Natural killer cell (primary cell): ENCODE data around the gene MDK. TPM values are rescaled to one million over a fixed set of nuclear protein-coding genes. Genes with fewer than 3 reads are reported as not detected.

Source experiments
- ATAC-seq, 3 donors: fragments of 150-1000 bp in 2 of 3; fragments of 200-7000 bp in 1 of 3; cut with Tn5 transposase; 1 replicate in 1 of 3; 2 replicates in 2 of 3; pipeline ENCODE4 v1.10.0; 2021; ENCODE audit warnings: mild to moderate bottlenecking in 2 of 3, moderate library complexity in 2 of 3
- DNase-seq, 2 donors: peaks; one replicate each; pipeline versions ENCODE4 v3.0.0 to v3.0.0-alpha.2; 2013 to 2021; ENCODE audit warnings: mixed read lengths in 1 of 2
- H3K27ac ChIP-seq: one replicate; pipeline ENCODE4 v1.5.1; 2013; ENCODE audit warnings: mild to moderate bottlenecking, low read length
- H3K27me3 ChIP-seq: one replicate; pipeline ENCODE4 v1.6.1; 2013; ENCODE audit warnings: low read length; ENCODE audit not compliant: control insufficient read depth, insufficient read depth
- H3K36me3 ChIP-seq: one replicate; pipeline ENCODE4 v1.6.1; 2013; ENCODE audit warnings: low read length; ENCODE audit not compliant: control insufficient read depth, insufficient read depth
- H3K4me1 ChIP-seq: one replicate; pipeline ENCODE4 v1.6.1; 2013; ENCODE audit warnings: low read length; ENCODE audit not compliant: control insufficient read depth, insufficient read depth
- H3K4me3 ChIP-seq: one replicate; pipeline ENCODE4 v1.5.1; 2013; ENCODE audit warnings: low read length
- H3K9me3 ChIP-seq: one replicate; pipeline ENCODE4 v1.6.1; 2013; ENCODE audit warnings: low read length; ENCODE audit not compliant: control insufficient read depth, insufficient read depth
- H3K27ac Mint-ChIP-seq, 2 donors: one replicate each; pipeline ENCODE4 v1.8.0; 2022; ENCODE audit warnings: mild to moderate bottlenecking in 2 of 2, mixed read lengths in 2 of 2, moderate library complexity in 1 of 2
- H3K27me3 Mint-ChIP-seq, 2 donors: one replicate each; pipeline ENCODE4 v1.8.0; 2022; ENCODE audit warnings: low read depth in 2 of 2, mixed read lengths in 2 of 2
- H3K36me3 Mint-ChIP-seq: one replicate; pipeline ENCODE4 v1.8.0; 2022; ENCODE audit warnings: mixed read lengths
- H3K4me1 Mint-ChIP-seq, 2 donors: one replicate each; pipeline ENCODE4 v1.8.0; 2022; ENCODE audit warnings: mixed read lengths in 2 of 2
- H3K4me3 Mint-ChIP-seq: one replicate; pipeline ENCODE4 v1.8.0; 2022; ENCODE audit warnings: mild to moderate bottlenecking, moderate library complexity, mixed read lengths
- H3K9me3 Mint-ChIP-seq, 2 donors: one replicate each; pipeline ENCODE4 v1.8.0; 2022; ENCODE audit warnings: mixed read lengths in 2 of 2
- CTCF ChIP-seq: fragments of 200-600 bp; IDR thresholded peaks from one replicate; pipeline ENCODE4 v1.8.0; 2022; ENCODE audit warnings: antibody characterized with exemption
- WGBS: methylation state at CpG from one replicate; pipeline ENCODE4 v1.1.7; 2013; ENCODE audit warnings: missing lambda C conversion rate; ENCODE audit not compliant: insufficient coverage; 5-methylcytosine and 5-hydroxymethylcytosine counted together
- intact Hi-C: fragments of 100-400 bp; cut with micrococcal nuclease; formaldehyde crosslinking; loops from one replicate; pipeline ENCODE4 v1.14.2; 2022
- total RNA-seq, 4 donors: library from RNA; stranded (reverse); fragments of 120-200 nt in 1 of 4; gene quantifications; one replicate each; pipeline versions ENCODE4 v1.2.3 to v1.2.4, GENCODE V29; 2013 to 2022

Gene MDK
- total RNA-seq, 3 donors from 2014 or later (not counting 1 experiment from before 2014, with no cell fraction given): 4.5 to 10.6 (median 6.3) TPM

- H3K36me3 ChIP-seq: peaks cover 62% of the 10 kb centered on the region
- Mint-ChIP-seq H3K27ac (peak overlapping the region in 1 of 2 donors; percentile 57), H3K4me3 (no peak overlapping the region), H3K36me3 (no peaks in the 10 kb centered on the region), H3K9me3 (no peaks in the 10 kb centered on the region), H3K4me1 (peaks cover 37 to 68% of the 10 kb centered on the region in 2 donors), H3K27me3 (no peaks in the 10 kb centered on the region)
- no peak overlapping the region for H3K4me3 ChIP-seq
- H3K27me3 ChIP-seq: no peaks in the 10 kb centered on the region
- H3K9me3 ChIP-seq: no peaks in the 10 kb centered on the region
- intact Hi-C loops: loop anchor here (1.0 kb wide), 2 partner anchors 14 to 19 kb away; partner anchors contain the start of gene DGKZ
- 91% methylated on average over 31 of the region's 31 CpGs for WGBS
- DNase-seq: no peak
- TF ChIP-seq CTCF: no peak
- ATAC-seq: no peak
- H3K4me1 ChIP-seq: peaks cover 63% of the 10 kb centered on the region
- H3K27ac ChIP-seq: no peak overlapping the region
Observed at GRCh38 chr11:46366661-46367161, 14.8 kb upstream of the MDK start.

- H3K36me3 ChIP-seq: peaks cover 69% of the 10 kb centered on the region
- H3K27ac ChIP-seq: no peak overlapping the region
- no peaks in the 10 kb centered on the region for H3K9me3 ChIP-seq
- no peaks in the 10 kb centered on the region for H3K27me3 ChIP-seq
- DNase-seq (peak; percentile 76 to 88), ATAC-seq (peak; percentile 80 to 87 (median 83))
- Mint-ChIP-seq H3K4me3 (peak overlapping the region; percentile 6), H3K27ac (peak overlapping the region; percentile 23 to 57), H3K9me3 (no peaks in the 10 kb centered on the region), H3K4me1 (peaks cover 33 to 61% of the 10 kb centered on the region in 2 donors), H3K36me3 (no peaks in the 10 kb centered on the region), H3K27me3 (no peaks in the 10 kb centered on the region)
- WGBS: 36% methylated on average over 27 of the region's 32 CpGs
- intact Hi-C loops: loop anchor here (1.0 kb wide), 2 partner anchors 15 to 20 kb away; partner anchors contain the start of gene DGKZ
- no peak overlapping the region for H3K4me3 ChIP-seq
- peaks cover 57% of the 10 kb centered on the region for H3K4me1 ChIP-seq
- peak; percentile 98 for TF ChIP-seq CTCF
Observed at GRCh38 chr11:46367244-46367915, 14.1 kb upstream of the MDK start.

GRCh38 chr11:46367916-46368267, 13.6 kb upstream of the MDK start:
- H3K27ac ChIP-seq: no peak overlapping the region
- no peak overlapping the region for H3K4me3 Mint-ChIP-seq
- peaks cover 28 to 56% of the 10 kb centered on the region in 2 donors for H3K4me1 Mint-ChIP-seq
- peaks cover 71% of the 10 kb centered on the region for H3K36me3 ChIP-seq
- H3K9me3 ChIP-seq: no peaks in the 10 kb centered on the region
- ATAC-seq (no peak), DNase-seq (no peak)
- TF ChIP-seq CTCF: peak; percentile 40
- no peaks in the 10 kb centered on the region for H3K9me3 Mint-ChIP-seq
- no peaks in the 10 kb centered on the region for H3K27me3 ChIP-seq
- intact Hi-C loops: loop anchor here (1.0 kb wide), 2 partner anchors 16 to 21 kb away; partner anchors contain the start of gene DGKZ
- H3K4me1 ChIP-seq: peaks cover 52% of the 10 kb centered on the region
- WGBS: 83% methylated on average over 11 of the region's 12 CpGs
- H3K27ac Mint-ChIP-seq: peak overlapping the region; percentile 23 to 57
- H3K27me3 Mint-ChIP-seq: no peaks in the 10 kb centered on the region
- H3K4me3 ChIP-seq: no peak overlapping the region
- no peaks in the 10 kb centered on the region for H3K36me3 Mint-ChIP-seq
